Ovary (tissue), 3 donors: ENCODE measurements around the gene KRT7.

ENCODE experiments used
- EP300 ChIP-seq: sonication (generic); formaldehyde crosslinking; IDR thresholded peaks from one replicate; pipeline ENCODE4 v1.6.1; 2017; ENCODE audit warnings: antibody characterized with exemption
- POLR2A ChIP-seq: fragments of 450-650 bp; IDR thresholded peaks from one replicate; pipeline ENCODE4 v1.6.1; 2017; ENCODE audit warnings: antibody characterized with exemption, mild to moderate bottlenecking, moderate library complexity
- TF ChIP-seq, protein P1 (sequence below), 3 donors: fragments of 450-650 bp in 2 of 3; fragments of 200-600 bp in 1 of 3; IDR thresholded peaks; one replicate each; pipeline versions ENCODE4 v1.5.1 to v1.8.0; 2016 to 2022; ENCODE audit warnings: antibody characterized with exemption in 3 of 3, mild to moderate bottlenecking in 1 of 3
- donor health status: DM: no; HTN: no; CAD: no.

DNA sequence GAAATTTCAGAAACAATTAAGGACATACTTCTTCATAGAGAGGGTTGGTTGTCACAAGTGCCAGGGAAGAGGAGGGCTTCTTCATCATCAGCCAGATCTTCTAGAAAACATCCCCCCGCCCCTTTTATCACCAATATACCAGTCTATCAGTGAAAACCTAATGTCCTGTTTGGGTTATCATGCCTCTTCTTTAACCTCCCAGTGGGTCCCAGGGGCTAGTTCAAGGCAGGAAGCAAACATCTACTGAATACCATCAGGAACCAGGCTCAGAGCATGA, 28.1 kb downstream of the KRT7 start:
- TF ChIP-seq POLR2A (no peak), EP300 (no peak)
- TF ChIP-seq, protein P1, sequence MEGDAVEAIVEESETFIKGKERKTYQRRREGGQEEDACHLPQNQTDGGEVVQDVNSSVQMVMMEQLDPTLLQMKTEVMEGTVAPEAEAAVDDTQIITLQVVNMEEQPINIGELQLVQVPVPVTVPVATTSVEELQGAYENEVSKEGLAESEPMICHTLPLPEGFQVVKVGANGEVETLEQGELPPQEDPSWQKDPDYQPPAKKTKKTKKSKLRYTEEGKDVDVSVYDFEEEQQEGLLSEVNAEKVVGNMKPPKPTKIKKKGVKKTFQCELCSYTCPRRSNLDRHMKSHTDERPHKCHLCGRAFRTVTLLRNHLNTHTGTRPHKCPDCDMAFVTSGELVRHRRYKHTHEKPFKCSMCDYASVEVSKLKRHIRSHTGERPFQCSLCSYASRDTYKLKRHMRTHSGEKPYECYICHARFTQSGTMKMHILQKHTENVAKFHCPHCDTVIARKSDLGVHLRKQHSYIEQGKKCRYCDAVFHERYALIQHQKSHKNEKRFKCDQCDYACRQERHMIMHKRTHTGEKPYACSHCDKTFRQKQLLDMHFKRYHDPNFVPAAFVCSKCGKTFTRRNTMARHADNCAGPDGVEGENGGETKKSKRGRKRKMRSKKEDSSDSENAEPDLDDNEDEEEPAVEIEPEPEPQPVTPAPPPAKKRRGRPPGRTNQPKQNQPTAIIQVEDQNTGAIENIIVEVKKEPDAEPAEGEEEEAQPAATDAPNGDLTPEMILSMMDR (IDR thresholded peaks at IDR 0.05), result no peak
